ENCODE results near the gene BACH1. TPM values are rescaled to one million over a fixed set of nuclear protein-coding genes. Genes with fewer than 3 reads are reported as not detected.

Gene BACH1
- total and polyA plus RNA-seq, 10 donors: 6.7 to 131 (median 89.5) TPM

DNA sequence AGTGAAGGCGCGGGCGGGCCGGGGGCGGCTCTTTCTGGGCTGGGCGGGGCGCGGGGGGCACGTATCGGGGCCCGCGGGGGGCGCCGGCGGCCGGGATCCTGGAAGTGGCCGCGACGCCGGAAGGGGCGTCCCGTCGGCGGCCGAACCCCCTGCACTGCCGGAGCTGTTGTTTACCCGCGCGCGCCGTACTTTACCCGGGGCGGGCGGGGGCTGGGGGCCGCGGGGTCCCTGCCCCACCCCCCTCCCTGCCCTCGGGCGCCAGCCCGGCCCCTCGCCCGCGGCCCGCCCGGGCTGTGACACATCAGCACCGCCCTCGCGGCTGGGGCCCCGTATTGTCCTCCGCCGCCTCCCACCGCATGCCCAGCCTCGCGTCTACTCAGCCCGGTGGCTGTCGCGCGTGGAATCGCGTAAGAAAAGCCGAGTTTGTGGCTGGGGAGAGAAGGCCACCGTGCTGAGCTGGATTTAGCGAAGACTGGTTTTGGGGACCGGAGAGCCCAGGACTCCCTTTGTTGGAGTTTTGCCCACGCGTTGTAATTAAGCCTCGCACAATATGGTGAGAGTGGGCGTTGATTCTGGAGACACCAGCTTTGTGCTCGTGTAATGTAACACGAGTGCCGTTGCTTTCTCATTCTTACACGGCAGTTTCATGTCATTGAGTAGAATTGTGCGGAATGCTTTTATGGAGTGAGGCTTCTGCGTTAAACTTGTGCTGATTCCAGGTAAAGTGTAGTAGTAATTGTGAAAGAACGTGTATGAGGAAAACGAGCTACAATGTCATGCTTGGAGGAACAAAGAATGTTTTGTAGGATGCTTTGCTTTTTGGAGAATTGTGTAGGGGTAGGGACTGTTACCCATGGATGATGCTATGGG is 559 bp downstream of the BACH1 start:
- WGBS, 5 donors: 0 to 1% (median 1%) methylated on average over 24 to 75 of the region's 75 CpGs
- intact Hi-C loops (cut with DNase I; ENCODE audit: low total_unique reads): loop anchor here (10.0 kb wide), 2 partner anchors 124 to 214 kb away; no protein-coding TSS in a partner anchor

DNA sequence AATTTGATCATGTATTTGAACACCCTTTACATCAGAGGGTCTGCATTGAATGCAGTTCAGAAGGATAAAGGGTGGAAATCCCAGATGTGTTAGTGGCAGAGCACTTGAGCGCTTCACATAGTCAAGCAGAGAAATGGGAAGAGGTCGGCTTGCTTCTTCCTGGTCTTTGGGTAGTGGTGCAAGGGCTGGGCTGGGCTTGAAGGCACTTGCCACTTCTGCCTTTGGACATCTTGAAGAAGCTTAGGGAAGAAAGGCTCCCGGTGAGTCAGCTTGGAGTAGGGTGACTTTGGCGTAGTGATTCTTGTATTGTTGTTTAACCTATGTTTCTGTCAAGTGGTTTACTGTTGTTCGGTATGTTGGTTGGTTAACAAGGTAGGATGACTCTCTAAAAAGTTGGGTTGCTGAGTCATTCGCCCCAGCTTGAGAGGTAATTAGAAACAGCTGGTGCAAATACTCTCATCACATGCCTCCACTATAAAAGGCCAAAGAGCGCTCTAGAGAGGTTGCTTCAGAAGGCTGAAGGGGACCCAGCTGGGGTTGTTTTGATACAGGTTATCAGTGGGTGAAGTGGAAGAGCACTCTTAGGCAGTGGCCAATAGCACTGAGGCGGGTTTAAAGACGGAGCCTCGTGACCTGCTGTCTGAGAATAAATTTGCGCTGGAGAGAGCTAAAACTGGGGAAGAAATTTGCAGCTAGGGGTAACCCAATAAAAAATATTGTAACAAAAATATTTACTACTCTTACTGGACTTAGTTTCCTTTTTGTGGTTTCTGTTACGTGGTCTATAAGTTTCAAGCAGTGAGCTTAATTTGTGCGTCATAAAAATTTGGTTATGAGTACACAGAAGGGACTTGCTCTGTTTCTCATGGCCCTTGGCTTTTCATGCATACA is 1.4 kb downstream of the BACH1 start:
- Histone ChIP-seq H3K36me3 (no peaks in the 10 kb centered on the region), H3K9me3 (peaks cover 0 to 5% (median 0%) of the 10 kb centered on the region in 8 donors), H3K27ac (peak overlapping the region; percentile 92 to 100 (median 97)), H3K27me3 (replicated peaks in 1 of 7) (no peaks in the 10 kb centered on the region), H3K4me3 (peak overlapping the region; percentile 60 to 86 (median 68)), H3K4me1 (peaks cover 36 to 86% (median 59%) of the 10 kb centered on the region in 6 donors)
- DNase-seq: peak; percentile 86
- WGBS, 5 donors: 27 to 34% (median 32%) methylated on average over 13 of the region's 13 CpGs
- TF ChIP-seq POLR2A (IDR thresholded peaks at IDR 0.05) (no peak), POLR2AphosphoS5 (IDR thresholded peaks at IDR 0.05) (peak in 1 of 3 donors; percentile 63)
- TF ChIP-seq, protein P1, sequence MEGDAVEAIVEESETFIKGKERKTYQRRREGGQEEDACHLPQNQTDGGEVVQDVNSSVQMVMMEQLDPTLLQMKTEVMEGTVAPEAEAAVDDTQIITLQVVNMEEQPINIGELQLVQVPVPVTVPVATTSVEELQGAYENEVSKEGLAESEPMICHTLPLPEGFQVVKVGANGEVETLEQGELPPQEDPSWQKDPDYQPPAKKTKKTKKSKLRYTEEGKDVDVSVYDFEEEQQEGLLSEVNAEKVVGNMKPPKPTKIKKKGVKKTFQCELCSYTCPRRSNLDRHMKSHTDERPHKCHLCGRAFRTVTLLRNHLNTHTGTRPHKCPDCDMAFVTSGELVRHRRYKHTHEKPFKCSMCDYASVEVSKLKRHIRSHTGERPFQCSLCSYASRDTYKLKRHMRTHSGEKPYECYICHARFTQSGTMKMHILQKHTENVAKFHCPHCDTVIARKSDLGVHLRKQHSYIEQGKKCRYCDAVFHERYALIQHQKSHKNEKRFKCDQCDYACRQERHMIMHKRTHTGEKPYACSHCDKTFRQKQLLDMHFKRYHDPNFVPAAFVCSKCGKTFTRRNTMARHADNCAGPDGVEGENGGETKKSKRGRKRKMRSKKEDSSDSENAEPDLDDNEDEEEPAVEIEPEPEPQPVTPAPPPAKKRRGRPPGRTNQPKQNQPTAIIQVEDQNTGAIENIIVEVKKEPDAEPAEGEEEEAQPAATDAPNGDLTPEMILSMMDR (IDR thresholded peaks at IDR 0.05 in 8 of 11, conservative IDR thresholded peaks at IDR 0.05 in 3 of 11): no peak
- intact Hi-C loops (cut with DNase I; ENCODE audit: low total_unique reads): loop anchor here (10.0 kb wide), 2 partner anchors 125 to 215 kb away; no protein-coding TSS in a partner anchor

More for the DNA sequence above, 559 bp downstream of the BACH1 start:
- Histone ChIP-seq H3K9me3 (peaks cover 0 to 5% (median 0%) of the 10 kb centered on the region in 8 donors), H3K4me3 (peak overlapping the region; percentile 60 to 86 (median 68)), H3K4me1 (peaks cover 29 to 80% (median 52%) of the 10 kb centered on the region in 6 donors), H3K27me3 (replicated peaks in 1 of 7) (no peaks in the 10 kb centered on the region), H3K27ac (peak overlapping the region; percentile 92 to 100 (median 97)), H3K36me3 (no peaks in the 10 kb centered on the region)
- peak in 1 of 3 donors; percentile 2 for TF ChIP-seq POLR2AphosphoS5 (IDR thresholded peaks at IDR 0.05)
- no peak for TF ChIP-seq POLR2A (IDR thresholded peaks at IDR 0.05)
- peak; percentile 93 for DNase-seq

DNA sequence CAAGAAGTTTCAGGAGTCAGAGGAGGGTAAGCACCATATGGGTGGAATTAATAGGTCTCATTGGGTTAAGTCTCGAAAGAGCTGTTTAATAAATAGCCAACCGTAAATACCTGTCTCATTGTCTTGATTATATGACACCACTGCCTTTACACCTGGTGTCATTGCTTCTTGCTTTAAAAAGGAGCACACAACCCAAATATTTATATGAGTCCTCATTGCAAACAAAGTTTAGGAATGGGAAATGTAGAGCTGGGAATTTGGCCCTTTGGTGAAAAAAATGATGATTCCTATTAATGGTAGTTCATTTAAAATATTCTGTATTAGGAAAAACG is 2.1 kb downstream of the BACH1 start:
- H3K36me3 ChIP-seq: no peaks in the 10 kb centered on the region
- peaks cover 36 to 86% (median 61%) of the 10 kb centered on the region in 6 donors for H3K4me1 ChIP-seq
- H3K27ac ChIP-seq: peak overlapping the region; percentile 92 to 100 (median 97)
- no peak for DNase-seq
- intact Hi-C loops (cut with DNase I; ENCODE audit: low total_unique reads): no loop called here
- 51 to 79% (median 62%) methylated on average over 3 of the region's 3 CpGs for WGBS, 5 donors
- H3K4me3 ChIP-seq: peak overlapping the region in 7 of 8 donors; percentile 60 to 86 (median 72)
- H3K9me3 ChIP-seq: no peaks in the 10 kb centered on the region
- H3K27me3 ChIP-seq (replicated peaks in 1 of 7): no peaks in the 10 kb centered on the region
- TF ChIP-seq POLR2A (IDR thresholded peaks at IDR 0.05) (no peak), POLR2AphosphoS5 (IDR thresholded peaks at IDR 0.05) (no peak)
- TF ChIP-seq, protein P1 (IDR thresholded peaks at IDR 0.05 in 8 of 11, conservative IDR thresholded peaks at IDR 0.05 in 3 of 11): no peak

DNA sequence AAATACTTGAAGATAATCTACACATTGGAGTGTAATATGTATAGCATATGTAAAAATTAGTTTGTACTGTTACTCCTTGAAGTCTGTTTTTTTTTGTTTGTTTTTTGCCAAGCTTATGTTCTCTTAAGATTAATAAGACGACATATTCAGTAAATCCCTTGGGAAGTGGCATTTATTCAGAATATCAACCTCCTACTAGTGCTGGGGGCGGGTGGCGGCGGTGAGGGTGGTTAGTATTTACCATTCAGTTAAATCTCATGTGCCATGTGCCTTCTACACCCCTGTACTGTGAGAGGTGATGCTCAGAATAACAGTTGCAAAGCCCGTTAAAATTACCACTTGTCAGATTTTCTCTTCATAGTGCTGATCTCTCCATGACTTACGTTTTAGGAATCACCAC is 3.0 kb downstream of the BACH1 start:
- intact Hi-C loops (cut with DNase I; ENCODE audit: low total_unique reads): no loop called here
- DNase-seq: no peak
- H3K36me3 ChIP-seq: no peaks in the 10 kb centered on the region
- peak overlapping the region in 1 of 8 donors; percentile 86 for H3K4me3 ChIP-seq
- peak overlapping the region in 3 of 8 donors; percentile 99 to 100 (median 99) for H3K27ac ChIP-seq
- TF ChIP-seq POLR2AphosphoS5 (IDR thresholded peaks at IDR 0.05) (no peak), POLR2A (IDR thresholded peaks at IDR 0.05) (no peak)
- TF ChIP-seq, protein P1 (IDR thresholded peaks at IDR 0.05 in 8 of 11, conservative IDR thresholded peaks at IDR 0.05 in 3 of 11): no peak
- H3K9me3 ChIP-seq: no peaks in the 10 kb centered on the region
- H3K4me1 ChIP-seq: peaks cover 42 to 90% (median 63%) of the 10 kb centered on the region in 6 donors
- H3K27me3 ChIP-seq (replicated peaks in 1 of 7): no peaks in the 10 kb centered on the region
- WGBS, 5 donors: 68 to 75% (median 70%) methylated on average over 6 of the region's 6 CpGs
